ENCODE measurements around the gene LRRC14B.
"Not testable (repeated sequence)": the region's sequence is repeated elsewhere in the genome, so short reads cannot be mapped to it uniquely, and the experiment has no call there.

LRRC14B gene

DNA sequence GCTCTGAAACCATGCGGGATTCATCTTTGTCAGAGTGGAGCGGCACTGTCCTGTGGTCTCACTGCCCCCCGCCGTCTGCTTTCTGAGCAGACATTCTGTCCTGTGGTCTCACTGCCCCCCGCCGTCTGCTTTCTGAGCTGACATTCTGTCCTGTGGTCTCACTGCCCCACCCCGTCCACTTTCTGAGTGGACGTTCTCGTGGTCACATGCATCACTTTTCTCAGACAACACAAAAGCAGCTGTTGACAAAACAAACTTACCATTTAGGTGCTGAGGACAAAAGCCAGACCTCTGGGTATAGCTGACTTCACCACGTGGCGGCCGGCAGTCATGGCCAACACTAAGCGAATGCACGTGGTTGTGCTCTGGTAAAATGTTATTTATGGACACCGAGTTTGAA is 2.8 kb downstream of the LRRC14B start:
- Histone ChIP-seq H3K4me2 (ENCODE audit: low read length) (no peak overlapping the region), H3K36me3 (ENCODE audit: control insufficient read depth, insufficient read depth, low read length) (no peaks in the 10 kb centered on the region), H3K27ac (no peak overlapping the region), H3K27me3 (ENCODE audit: control insufficient read depth, insufficient read depth, low read length) (no peaks in the 10 kb centered on the region), H3K4me3 (ENCODE audit: low read depth, low read length) (no peak overlapping the region), H3K9ac (no peak overlapping the region), H3K79me2 (no peaks in the 10 kb centered on the region), H2AFZ (no peak overlapping the region), H3K9me3 (ENCODE audit: control insufficient read depth, low read length) (no peaks in the 10 kb centered on the region), H3K4me1 (peaks cover 11% of the 10 kb centered on the region)
- no peak for TF ChIP-seq CTCF (IDR thresholded peaks at IDR 0.05)

DNA sequence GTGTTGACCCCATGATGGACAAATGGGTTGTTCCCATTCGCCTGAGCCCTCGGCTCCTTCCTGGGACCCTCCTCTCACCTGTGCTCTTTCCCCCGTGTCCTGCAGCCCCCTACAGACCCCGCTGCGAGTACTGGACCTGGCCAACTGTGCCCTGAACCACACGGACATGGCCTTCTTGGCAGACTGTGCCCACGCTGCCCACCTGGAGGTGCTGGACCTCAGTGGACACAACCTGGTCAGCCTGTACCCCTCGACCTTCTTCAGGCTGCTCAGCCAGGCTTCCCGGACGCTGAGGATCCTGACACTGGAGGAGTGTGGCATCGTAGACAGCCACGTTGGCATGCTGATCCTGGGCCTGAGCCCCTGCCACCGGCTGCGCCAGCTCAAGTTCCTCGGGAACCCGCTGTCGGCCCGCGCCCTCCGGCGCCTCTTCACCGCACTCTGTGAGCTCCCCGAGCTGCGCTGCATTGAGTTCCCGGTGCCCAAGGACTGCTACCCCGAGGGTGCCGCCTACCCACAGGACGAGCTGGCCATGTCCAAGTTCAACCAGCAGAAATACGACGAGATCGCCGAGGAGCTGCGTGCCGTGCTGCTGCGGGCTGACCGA is 3.4 kb downstream of the LRRC14B start:
- H3K9ac ChIP-seq = no peak overlapping the region
- H3K27ac ChIP-seq = no peak overlapping the region

GRCh38 chr5:195401-196160 is 4.3 kb downstream of the LRRC14B start:
- no peaks in the 10 kb centered on the region for H3K79me2 ChIP-seq
- no peaks in the 10 kb centered on the region for H3K27me3 ChIP-seq (ENCODE audit: control insufficient read depth, insufficient read depth, low read length)
- no peak overlapping the region for H3K9ac ChIP-seq
- H3K27ac ChIP-seq = no peak overlapping the region
- no peak overlapping the region for H3K4me2 ChIP-seq (ENCODE audit: low read length)
- peaks cover 9% of the 10 kb centered on the region for H3K4me1 ChIP-seq
- no peaks in the 10 kb centered on the region for H3K9me3 ChIP-seq (ENCODE audit: control insufficient read depth, low read length)
- TF ChIP-seq CTCF (IDR thresholded peaks at IDR 0.05) = no peak
- H2AFZ ChIP-seq = no peak overlapping the region
- H3K4me3 ChIP-seq (ENCODE audit: low read depth, low read length) = no peak overlapping the region
- no peaks in the 10 kb centered on the region for H3K36me3 ChIP-seq (ENCODE audit: control insufficient read depth, insufficient read depth, low read length)

More for the DNA sequence above, 3.4 kb downstream of the LRRC14B start:
- Histone ChIP-seq H3K4me3 (ENCODE audit: low read depth, low read length) (no peak overlapping the region), H2AFZ (no peak overlapping the region), H3K27me3 (ENCODE audit: control insufficient read depth, insufficient read depth, low read length) (no peaks in the 10 kb centered on the region), H3K36me3 (ENCODE audit: control insufficient read depth, insufficient read depth, low read length) (no peaks in the 10 kb centered on the region), H3K4me2 (ENCODE audit: low read length) (no peak overlapping the region), H3K79me2 (no peaks in the 10 kb centered on the region), H3K4me1 (peaks cover 11% of the 10 kb centered on the region), H3K9me3 (ENCODE audit: control insufficient read depth, low read length) (no peaks in the 10 kb centered on the region)
- TF ChIP-seq CTCF (IDR thresholded peaks at IDR 0.05) = no peak

DNA sequence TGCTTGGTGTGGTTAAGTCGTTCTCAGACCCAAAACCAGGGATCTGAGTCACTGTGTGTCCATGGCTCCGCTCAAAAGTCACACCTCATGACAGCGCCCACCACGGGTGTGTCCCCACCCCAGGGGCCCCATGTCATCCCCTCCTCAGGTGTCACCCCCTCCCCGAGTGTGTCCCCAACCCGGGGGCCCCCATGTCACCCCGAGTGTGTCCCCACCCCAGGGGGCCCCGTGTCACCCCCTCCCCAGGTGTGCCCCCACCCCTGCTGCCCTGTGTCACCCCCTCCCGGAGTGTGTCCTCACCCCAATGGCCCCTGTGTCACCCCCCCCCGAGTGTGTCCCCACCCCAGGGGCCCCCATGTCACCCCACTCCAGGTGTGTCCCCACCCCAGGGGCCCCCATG is 5.1 kb downstream of the LRRC14B start:
- Histone ChIP-seq H3K9me3 (ENCODE audit: control insufficient read depth, low read length) (no peaks in the 10 kb centered on the region), H3K27me3 (ENCODE audit: control insufficient read depth, insufficient read depth, low read length) (no peaks in the 10 kb centered on the region), H3K4me3 (ENCODE audit: low read depth, low read length) (no peak overlapping the region), H3K4me2 (ENCODE audit: low read length) (no peak overlapping the region), H3K27ac (no peak overlapping the region), H3K36me3 (ENCODE audit: control insufficient read depth, insufficient read depth, low read length) (no peaks in the 10 kb centered on the region), H3K9ac (no peak overlapping the region), H2AFZ (no peak overlapping the region), H3K79me2 (no peaks in the 10 kb centered on the region), H3K4me1 (peaks cover 2% of the 10 kb centered on the region)
- TF ChIP-seq CTCF (IDR thresholded peaks at IDR 0.05) = no peak

- H2AFZ ChIP-seq; H3K27ac ChIP-seq; H3K4me3 ChIP-seq (ENCODE audit: low read depth, low read length); H3K27me3 ChIP-seq (ENCODE audit: control insufficient read depth, insufficient read depth, low read length); H3K9me3 ChIP-seq (ENCODE audit: control insufficient read depth, low read length); H3K36me3 ChIP-seq (ENCODE audit: control insufficient read depth, insufficient read depth, low read length); H3K4me1 ChIP-seq; H3K4me2 ChIP-seq (ENCODE audit: low read length); H3K79me2 ChIP-seq; H3K9ac ChIP-seq: not testable (repeated sequence)
Observed at GRCh38 chr5:197031-197430, 5.7 kb downstream of the LRRC14B start.

Data from parathyroid adenoma (tissue), 2 donors.